Coronary artery (tissue), 2 donors: ENCODE measurements around the gene RPL18.

Experiments used
- DNase-seq: peaks from one replicate; pipeline ENCODE4 v3.0.0-alpha.2; 2017; ENCODE audit warnings: low spot score
- H3K27ac ChIP-seq, 2 donors: fragments of 200-600 bp; sonication (generic); one replicate each; pipeline ENCODE4 v1.5.1; 2016 to 2019
- H3K4me3 ChIP-seq: fragments of 200-600 bp; sonication (generic); 2 replicates; pipeline ENCODE4 v1.5.1; 2016; ENCODE audit warnings: mild to moderate bottlenecking, moderate library complexity
- TF ChIP-seq, protein P1 (sequence below): fragments of 200-600 bp; sonication (generic); IDR thresholded peaks from one replicate; pipeline ENCODE4 v1.5.1; 2019; ENCODE audit warnings: antibody characterized with exemption

Gene RPL18

DNA sequence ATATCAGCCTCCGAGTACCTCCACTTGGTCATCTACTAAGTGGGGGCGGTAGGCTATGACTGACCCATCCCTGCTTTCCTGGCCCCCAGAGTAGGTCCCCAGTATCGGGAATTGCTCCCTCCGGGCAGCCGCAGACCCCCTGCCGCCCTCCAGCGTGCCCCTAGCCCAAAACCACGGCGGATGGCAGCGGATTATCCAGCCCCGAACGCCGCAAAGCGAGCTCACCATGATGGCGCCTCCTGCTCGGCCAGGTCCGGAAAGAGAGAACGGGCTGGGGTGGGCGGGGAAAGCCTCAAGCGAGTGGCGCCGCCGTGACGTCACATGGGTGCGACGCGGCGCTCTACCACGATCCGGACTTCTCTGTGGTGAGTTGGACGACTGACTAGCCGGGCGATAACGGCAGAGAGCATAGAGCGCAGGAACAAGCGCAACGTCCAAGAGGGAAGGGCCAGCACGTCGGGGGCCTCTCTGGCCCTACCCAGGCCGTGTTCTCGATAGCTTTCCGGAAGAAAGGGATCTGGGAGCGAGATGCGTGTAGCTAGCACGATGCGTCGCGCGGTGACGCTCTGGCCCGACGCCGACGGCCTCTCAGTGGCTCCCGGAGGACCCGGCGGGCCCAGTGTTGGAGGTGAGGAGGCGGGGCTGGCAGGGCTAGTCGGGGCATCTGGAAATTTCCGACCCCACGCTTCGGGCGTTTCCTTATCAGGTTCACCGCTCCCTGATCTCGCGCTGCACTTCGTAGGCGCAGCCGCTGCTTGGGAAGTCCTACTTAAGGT lies at the start of gene RPL18, which contains the start of gene SPHK2:
TSS of gene RPL18 (minus strand) at position 263 of the 776 bp plus-strand sequence. CDS start at position 228, 35 bp downstream.
TSS of gene SPHK2 (plus strand) at position 591 of the 776 bp plus-strand sequence. CDS start 1,009 bp downstream, outside the sequence.
- peak; percentile 99 for DNase-seq
- TF ChIP-seq, protein P1, sequence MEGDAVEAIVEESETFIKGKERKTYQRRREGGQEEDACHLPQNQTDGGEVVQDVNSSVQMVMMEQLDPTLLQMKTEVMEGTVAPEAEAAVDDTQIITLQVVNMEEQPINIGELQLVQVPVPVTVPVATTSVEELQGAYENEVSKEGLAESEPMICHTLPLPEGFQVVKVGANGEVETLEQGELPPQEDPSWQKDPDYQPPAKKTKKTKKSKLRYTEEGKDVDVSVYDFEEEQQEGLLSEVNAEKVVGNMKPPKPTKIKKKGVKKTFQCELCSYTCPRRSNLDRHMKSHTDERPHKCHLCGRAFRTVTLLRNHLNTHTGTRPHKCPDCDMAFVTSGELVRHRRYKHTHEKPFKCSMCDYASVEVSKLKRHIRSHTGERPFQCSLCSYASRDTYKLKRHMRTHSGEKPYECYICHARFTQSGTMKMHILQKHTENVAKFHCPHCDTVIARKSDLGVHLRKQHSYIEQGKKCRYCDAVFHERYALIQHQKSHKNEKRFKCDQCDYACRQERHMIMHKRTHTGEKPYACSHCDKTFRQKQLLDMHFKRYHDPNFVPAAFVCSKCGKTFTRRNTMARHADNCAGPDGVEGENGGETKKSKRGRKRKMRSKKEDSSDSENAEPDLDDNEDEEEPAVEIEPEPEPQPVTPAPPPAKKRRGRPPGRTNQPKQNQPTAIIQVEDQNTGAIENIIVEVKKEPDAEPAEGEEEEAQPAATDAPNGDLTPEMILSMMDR, result no peak
- Histone ChIP-seq H3K27ac (peak within 1 kb of the TSS; percentile 91 to 95), H3K4me3 (peak within 1 kb of the TSS; percentile 92)

- TF ChIP-seq, protein P1, result no peak
- Histone ChIP-seq H3K4me3 (no peak overlapping the region), H3K27ac (no peak overlapping the region)
- no peak for DNase-seq
Measured at GRCh38 chr19:48668761-48669160, 49.8 kb upstream of the RPL18 start.

GRCh38 chr19:48668332-48668731 lies 49.4 kb upstream of the RPL18 start:
- H3K27ac ChIP-seq, result no peak overlapping the region
- H3K4me3 ChIP-seq, result no peak overlapping the region
- no peak for DNase-seq
- TF ChIP-seq, protein P1, result no peak

- DNase-seq, result no peak
- Histone ChIP-seq H3K4me3 (no peak overlapping the region), H3K27ac (no peak overlapping the region)
- TF ChIP-seq, protein P1, result no peak
Measured at GRCh38 chr19:48665786-48666185, 46.8 kb upstream of the RPL18 start.

- Histone ChIP-seq H3K27ac (no peak overlapping the region), H3K4me3 (no peak overlapping the region)
- DNase-seq, result no peak
- TF ChIP-seq, protein P1, result no peak
Measured at GRCh38 chr19:48664476-48664875, 45.5 kb upstream of the RPL18 start.

- Histone ChIP-seq H3K27ac (no peak overlapping the region), H3K4me3 (no peak overlapping the region)
- DNase-seq, result no peak
- TF ChIP-seq, protein P1, result no peak
Measured at GRCh38 chr19:48663667-48664066, 44.7 kb upstream of the RPL18 start.

DNA sequence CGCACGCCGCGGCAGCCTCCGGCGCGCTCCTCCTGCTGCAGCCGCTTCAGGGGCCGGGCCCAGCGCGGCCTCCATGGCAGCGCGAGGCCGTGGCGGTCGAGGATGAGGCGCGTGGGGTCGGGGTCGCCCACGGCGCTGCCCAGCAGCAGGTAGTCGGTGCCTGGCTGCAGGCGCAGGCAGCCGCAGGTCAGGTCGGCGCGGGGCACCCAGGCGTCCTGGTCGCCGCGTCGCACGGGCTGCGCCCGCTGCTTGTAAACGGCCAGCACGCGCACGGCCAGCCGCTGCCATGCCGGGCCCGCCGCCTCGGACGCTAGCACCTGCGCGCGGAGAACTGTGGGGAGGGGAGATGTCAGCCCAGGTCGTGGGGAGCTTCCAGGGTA lies 42.7 kb upstream of the RPL18 start:
- TF ChIP-seq, protein P1, result no peak
- DNase-seq, result no peak
- H3K27ac ChIP-seq, result no peak overlapping the region
- H3K4me3 ChIP-seq, result no peak overlapping the region
